Caco-2 (cell line): ENCODE results near the gene DNER. TPM values are rescaled to one million over a fixed set of nuclear protein-coding genes. Genes with fewer than 3 reads are reported as not detected.

Experiments used
- BruUV-seq: library from RNA; stranded (reverse); fragments of 400-500 nt; replicated peaks from 2 replicates; lab custom pipeline; 2021; lab: Mats Ljungman, UMichigan
- CTCF ChIA-PET: fragments of 300-600 bp; sonication (Branson Sonifier 250); formaldehyde crosslinking; loops from one replicate; lab custom pipeline; 2022; ENCODE audit warnings: antibody characterized with exemption; lab: Charles Lee
- POLR2A ChIA-PET: fragments of 300-600 bp; sonication (Branson Sonifier 250); formaldehyde crosslinking; loops from one replicate; lab custom pipeline; 2022; ENCODE audit warnings: antibody characterized with exemption; lab: Charles Lee
- DNase-seq, 2 experiments: peaks; one replicate each; pipeline versions ENCODE4 v3.0.0 to v3.0.0-alpha.2; 2020 to 2022
- H3K27me3 ChIP-seq: replicated peaks from 2 replicates; pipeline ENCODE4 v1.6.0; 2011; ENCODE audit warnings: low read length; ENCODE audit not compliant: control insufficient read depth, insufficient read depth
- H3K36me3 ChIP-seq: 2 replicates; pipeline ENCODE4 v1.5.1; 2011; ENCODE audit warnings: low read length; ENCODE audit not compliant: control insufficient read depth, insufficient read depth
- H3K4me1 ChIP-seq: fragments of 250-450 bp; sonication (Bioruptor Pico); 2 replicates; pipeline ENCODE4 v1.5.1; 2020; ENCODE audit warnings: mild to moderate bottlenecking
- H3K4me3 ChIP-seq: 2 replicates; pipeline ENCODE4 v1.5.1; 2011; ENCODE audit warnings: low read depth, mild to moderate bottlenecking, control low read depth, low read length
- H3K9me3 ChIP-seq: fragments of 250-450 bp; sonication (Bioruptor Pico); 2 replicates; pipeline ENCODE4 v1.5.1; 2020; ENCODE audit warnings: mild to moderate bottlenecking, moderate library complexity
- H3K27ac Mint-ChIP-seq: one replicate; pipeline ENCODE4 v1.8.0; 2022; ENCODE audit warnings: mixed read lengths; ENCODE audit not compliant: unreplicated experiment
- H3K27me3 Mint-ChIP-seq: one replicate; pipeline ENCODE4 v1.8.0; 2022; ENCODE audit warnings: mixed read lengths; ENCODE audit not compliant: insufficient read depth, unreplicated experiment
- H3K36me3 Mint-ChIP-seq: one replicate; pipeline ENCODE4 v1.8.0; 2022; ENCODE audit warnings: mild to moderate bottlenecking, mixed read lengths; ENCODE audit not compliant: insufficient read depth, unreplicated experiment
- H3K4me1 Mint-ChIP-seq: one replicate; pipeline ENCODE4 v1.8.0; 2022; ENCODE audit warnings: low read depth, mixed read lengths; ENCODE audit not compliant: unreplicated experiment
- H3K4me3 Mint-ChIP-seq: one replicate; pipeline ENCODE4 v1.8.0; 2022; ENCODE audit warnings: mild to moderate bottlenecking, moderate library complexity, mixed read lengths; ENCODE audit not compliant: unreplicated experiment
- H3K9me3 Mint-ChIP-seq: one replicate; pipeline ENCODE4 v1.8.0; 2022; ENCODE audit warnings: mixed read lengths; ENCODE audit not compliant: unreplicated experiment
- intact Hi-C: fragments of 100-400 bp; cut with micrococcal nuclease; formaldehyde crosslinking; loops from one replicate; pipeline ENCODE4 v1.10.0; 2022; ENCODE audit not compliant: unreplicated experiment
- total RNA-seq: library from RNA; stranded (reverse); gene quantifications from 2 replicates; pipeline ENCODE4 v1.2.3, GENCODE V29; 2022
- TF ChIP-seq, protein P1 (sequence below), 2 experiments: fragments of 200-600 bp in 1 of 2; IDR thresholded peaks; 1 replicate in 1 of 2; 2 replicates in 1 of 2; pipeline versions ENCODE4 v1.5.1 to v1.8.0; 2011 to 2022; ENCODE audit warnings: antibody characterized with exemption in 1 of 2, control low read depth in 1 of 2, inconsistent platforms in 1 of 2, low read depth in 1 of 2, low read length in 1 of 2, mild to moderate bottlenecking in 1 of 2, moderate library complexity in 1 of 2; ENCODE audit not compliant: insufficient read depth in 1 of 2, severe bottlenecking in 1 of 2, unreplicated experiment in 1 of 2

DNER gene
- total RNA-seq, 1 experiment from 2014 or later, result not detected

DNA sequence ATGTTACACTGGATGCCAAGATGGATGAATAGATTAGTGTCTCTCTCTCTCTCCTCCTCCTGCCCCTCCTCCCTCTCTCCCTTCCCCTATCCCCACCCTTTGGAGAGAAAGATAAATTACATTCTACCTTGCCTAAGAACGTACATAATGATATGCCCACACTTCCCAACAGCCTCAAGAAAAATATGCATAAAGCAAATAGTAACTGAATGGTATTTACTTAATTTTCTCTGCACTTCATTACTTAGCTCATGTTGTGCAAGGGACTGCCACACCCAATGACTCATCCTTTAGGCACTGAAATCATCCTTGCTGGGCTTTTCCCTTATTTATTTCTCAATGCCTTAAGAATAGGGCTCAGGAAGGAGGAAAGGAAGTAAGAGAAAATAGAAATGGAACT is 306.0 kb downstream of the DNER start:
- ChIA-PET POLR2A (no interaction called here), CTCF (interaction anchor here (0.6 to 0.8 kb wide), 2 partner anchors 18 to 23 kb away, joined by 3 to 8 read pairs; no protein-coding TSS in a partner anchor)
- Mint-ChIP-seq H3K4me1 (peaks cover 14% of the 10 kb centered on the region), H3K9me3 (peaks cover 21% of the 10 kb centered on the region), H3K36me3 (no peaks in the 10 kb centered on the region), H3K27me3 (no peaks in the 10 kb centered on the region), H3K4me3 (no peak overlapping the region), H3K27ac (peak overlapping the region; percentile 80)
- H3K4me1 ChIP-seq, result peaks cover 8% of the 10 kb centered on the region
- no TSS peak for BruUV-seq
- no peak overlapping the region for H3K4me3 ChIP-seq
- intact Hi-C loops, result loop anchor here (5.0 kb wide), 1 partner anchor 136 kb away; the partner anchor contains the start of gene PID1
- H3K9me3 ChIP-seq, result 0 out of 2 replicates have a peak, but pooled peaks cover 3% of the 10 kb centered on the region
- peak; percentile 58 to 65 for DNase-seq
- TF ChIP-seq, protein P1, sequence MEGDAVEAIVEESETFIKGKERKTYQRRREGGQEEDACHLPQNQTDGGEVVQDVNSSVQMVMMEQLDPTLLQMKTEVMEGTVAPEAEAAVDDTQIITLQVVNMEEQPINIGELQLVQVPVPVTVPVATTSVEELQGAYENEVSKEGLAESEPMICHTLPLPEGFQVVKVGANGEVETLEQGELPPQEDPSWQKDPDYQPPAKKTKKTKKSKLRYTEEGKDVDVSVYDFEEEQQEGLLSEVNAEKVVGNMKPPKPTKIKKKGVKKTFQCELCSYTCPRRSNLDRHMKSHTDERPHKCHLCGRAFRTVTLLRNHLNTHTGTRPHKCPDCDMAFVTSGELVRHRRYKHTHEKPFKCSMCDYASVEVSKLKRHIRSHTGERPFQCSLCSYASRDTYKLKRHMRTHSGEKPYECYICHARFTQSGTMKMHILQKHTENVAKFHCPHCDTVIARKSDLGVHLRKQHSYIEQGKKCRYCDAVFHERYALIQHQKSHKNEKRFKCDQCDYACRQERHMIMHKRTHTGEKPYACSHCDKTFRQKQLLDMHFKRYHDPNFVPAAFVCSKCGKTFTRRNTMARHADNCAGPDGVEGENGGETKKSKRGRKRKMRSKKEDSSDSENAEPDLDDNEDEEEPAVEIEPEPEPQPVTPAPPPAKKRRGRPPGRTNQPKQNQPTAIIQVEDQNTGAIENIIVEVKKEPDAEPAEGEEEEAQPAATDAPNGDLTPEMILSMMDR (IDR thresholded peaks at IDR 0.05; ENCODE audit: insufficient read depth in 1 of 2, low read depth in 1 of 2, low read length in 1 of 2, severe bottlenecking in 1 of 2, unreplicated experiment in 1 of 2), result no peak
- H3K36me3 ChIP-seq, result no peaks in the 10 kb centered on the region
- no peaks in the 10 kb centered on the region for H3K27me3 ChIP-seq

DNA sequence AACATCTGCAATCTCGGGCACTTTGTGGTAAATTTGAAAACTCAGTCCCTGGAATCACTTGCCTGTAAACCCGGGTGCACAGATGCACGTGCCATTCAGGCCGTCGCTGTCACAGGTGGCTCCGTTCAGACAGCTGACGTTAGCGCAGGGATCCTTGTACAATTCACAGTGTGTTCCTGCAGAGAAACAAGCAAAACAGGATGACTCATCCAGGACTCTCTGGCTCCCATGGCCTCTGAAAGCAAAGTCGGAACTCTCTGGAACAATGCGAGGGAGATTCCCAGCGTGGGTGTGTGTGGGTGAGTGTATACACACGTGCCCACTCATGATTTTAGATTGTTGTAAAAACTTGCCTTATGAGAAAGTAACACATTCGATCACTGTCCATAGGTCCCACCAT is 307.2 kb downstream of the DNER start:
- ChIA-PET POLR2A (no interaction called here), CTCF (no interaction called here)
- Mint-ChIP-seq H3K4me1 (peaks cover 14% of the 10 kb centered on the region), H3K4me3 (no peak overlapping the region), H3K27me3 (no peaks in the 10 kb centered on the region), H3K27ac (no peak overlapping the region), H3K36me3 (no peaks in the 10 kb centered on the region), H3K9me3 (peaks cover 21% of the 10 kb centered on the region)
- 0 out of 2 replicates have a peak, but pooled peaks cover 3% of the 10 kb centered on the region for H3K9me3 ChIP-seq
- no peaks in the 10 kb centered on the region for H3K27me3 ChIP-seq
- no peak for DNase-seq
- intact Hi-C loops, result loop anchor here (5.0 kb wide), 1 partner anchor 135 kb away; the partner anchor contains the start of gene PID1
- TF ChIP-seq, protein P1 (IDR thresholded peaks at IDR 0.05; ENCODE audit: insufficient read depth in 1 of 2, low read depth in 1 of 2, low read length in 1 of 2, severe bottlenecking in 1 of 2, unreplicated experiment in 1 of 2), result no peak
- H3K4me1 ChIP-seq, result peaks cover 8% of the 10 kb centered on the region
- no peak overlapping the region for H3K4me3 ChIP-seq
- no TSS peak for BruUV-seq
- no peaks in the 10 kb centered on the region for H3K36me3 ChIP-seq

DNA sequence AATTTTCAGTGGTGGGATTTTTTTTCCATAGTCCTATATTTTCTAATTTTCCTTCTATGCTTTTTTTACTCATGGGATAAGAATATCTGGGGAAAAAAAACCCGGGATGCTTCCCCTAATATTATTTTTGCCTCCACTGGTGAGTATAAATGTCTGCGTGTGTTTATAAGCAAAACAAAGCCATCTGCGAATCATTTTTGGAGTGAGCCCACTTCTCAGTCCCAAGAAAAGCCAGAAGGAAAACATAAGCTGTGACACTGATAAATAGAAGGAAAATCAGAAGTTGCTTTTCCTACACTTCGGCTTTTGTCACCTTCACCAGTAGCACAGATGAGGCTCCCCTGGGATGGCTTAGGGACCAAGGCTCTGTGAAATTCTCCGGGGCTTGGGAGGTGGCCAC is 308.6 kb downstream of the DNER start:
- H3K9me3 Mint-ChIP-seq, result peaks cover 21% of the 10 kb centered on the region
- Histone ChIP-seq H3K36me3 (no peaks in the 10 kb centered on the region), H3K9me3 (0 out of 2 replicates have a peak, but pooled peaks cover 3% of the 10 kb centered on the region), H3K27me3 (no peaks in the 10 kb centered on the region), H3K4me1 (peaks cover 8% of the 10 kb centered on the region), H3K4me3 (no peak overlapping the region)
- H3K27ac Mint-ChIP-seq, result no peak overlapping the region
- POLR2A ChIA-PET, result no interaction called here
- no peaks in the 10 kb centered on the region for H3K36me3 Mint-ChIP-seq
- H3K4me1 Mint-ChIP-seq, result peaks cover 14% of the 10 kb centered on the region
- H3K4me3 Mint-ChIP-seq, result no peak overlapping the region
- BruUV-seq, result no TSS peak
- H3K27me3 Mint-ChIP-seq, result no peaks in the 10 kb centered on the region
- TF ChIP-seq, protein P1 (IDR thresholded peaks at IDR 0.05; ENCODE audit: insufficient read depth in 1 of 2, low read depth in 1 of 2, low read length in 1 of 2, severe bottlenecking in 1 of 2, unreplicated experiment in 1 of 2), result no peak
- intact Hi-C loops, result loop anchor here (5.0 kb wide), 1 partner anchor 133 kb away; the partner anchor contains the start of gene PID1
- DNase-seq, result no peak
- CTCF ChIA-PET, result no interaction called here
